T-helper 17 cell (primary cell): ENCODE data around the gene JAKMIP1. TPM values are rescaled to one million over a fixed set of nuclear protein-coding genes. Genes with fewer than 3 reads are reported as not detected.

Experiments used
- total RNA-seq, 4 donors: library from RNA in 2 of 4; stranded (reverse) in 2 of 4; gene quantifications; one replicate each; pipeline ENCODE4 v1.2.3 and lab custom pipeline; 2022 to 2026

The JAKMIP1 gene
- total RNA-seq, 2 donors from 2014 or later: 8.5 to 16.8 TPM

Other genes with a start within 250 kb of the JAKMIP1 start
- gene C4orf50, start 182.1 kb downstream of the JAKMIP1 start, total RNA-seq: 1 to 10 TPM in 1 of 2 donors, under 1 TPM in 1; 0.87 to 2.3 TPM
- gene WFS1, start 69.3 kb upstream of the JAKMIP1 start, total RNA-seq: 1 to 10 TPM; 1.7 to 2.4 TPM